ENCODE data around the gene KRT15.

KRT15 gene

GRCh38 chr17:41523787-41524186 is 5.1 kb upstream of the KRT15 start:
- peak; percentile 10 for DNase-seq

GRCh38 chr17:41523225-41523593 is 4.5 kb upstream of the KRT15 start:
- no peak for DNase-seq

- DNase-seq: no peak
These were observed 3.9 kb upstream of the KRT15 start for GRCh38 chr17:41522301-41523224.

- no peak for DNase-seq
These were observed 3.0 kb upstream of the KRT15 start for GRCh38 chr17:41521574-41522261.

- no peak for DNase-seq
These were observed 2.3 kb upstream of the KRT15 start for GRCh38 chr17:41520821-41521521.

GRCh38 chr17:41519501-41520224 is 973 bp upstream of the KRT15 start:
- DNase-seq: no peak

GRCh38 chr17:41518031-41518430 is 659 bp downstream of the KRT15 start:
- no peak for DNase-seq

- DNase-seq: no peak
These were observed 1.8 kb downstream of the KRT15 start for GRCh38 chr17:41516830-41517283.

GRCh38 chr17:41516147-41516829 is 2.4 kb downstream of the KRT15 start:
- no peak for DNase-seq

GRCh38 chr17:41513168-41513547 is 5.5 kb downstream of the KRT15 start:
- no peak for DNase-seq

- no peak for DNase-seq
These were observed 6.0 kb downstream of the KRT15 start for GRCh38 chr17:41512546-41513167.

- DNase-seq: no peak
These were observed 7.0 kb downstream of the KRT15 start for GRCh38 chr17:41511716-41512115.

GRCh38 chr17:41511116-41511515 is 7.6 kb downstream of the KRT15 start:
- no peak for DNase-seq

- no peak for DNase-seq
These were observed 8.2 kb downstream of the KRT15 start for GRCh38 chr17:41510251-41511065.

- DNase-seq: no peak
These were observed 11.3 kb downstream of the KRT15 start for GRCh38 chr17:41507315-41507880.

- no peak for DNase-seq
These were observed 12.6 kb downstream of the KRT15 start for GRCh38 chr17:41505809-41506767.

- DNase-seq: no peak
These were observed 13.5 kb downstream of the KRT15 start, which contains the start of gene KRT13 for GRCh38 chr17:41505007-41505808. Gene KRT13, minus strand, starts transcription at chr17:41505612. Its CDS starts 62 bp downstream, at chr17:41505550.
